Endothelial cell of umbilical vein (primary cell): ENCODE data around the gene TNPO2. TPM values are rescaled to one million over a fixed set of nuclear protein-coding genes. Genes with fewer than 3 reads are reported as not detected.

Source experiments
- BruUV-seq: library from RNA; stranded (reverse); fragments of 400-500 nt; replicated peaks from 2 replicates; lab custom pipeline; 2021; lab: Mats Ljungman, UMichigan
- CTCF ChIA-PET: fragments of 300-600, 350-600 bp; sonication (Branson Sonifier 250); formaldehyde crosslinking; loops from one replicate; lab custom pipeline; 2021; ENCODE audit warnings: antibody characterized with exemption, inconsistent platforms; lab: Charles Lee
- POLR2A ChIA-PET: fragments of 300-600, 350-600 bp; sonication (Branson Sonifier 250); formaldehyde crosslinking; loops from one replicate; lab custom pipeline; 2021; ENCODE audit warnings: antibody characterized with exemption, inconsistent platforms; lab: Charles Lee
- DNase-seq: peaks from one replicate; pipeline ENCODE4 v3.0.0-alpha.2; 2011; ENCODE audit warnings: low read depth, low spot score
- FAIRE-seq: peaks from 2 replicates; lab custom pipeline; 2011; peaks lifted over from hg19 to GRCh38; lab: Jason Lieb, UNC
- H2AFZ ChIP-seq: 2 replicates; pipeline ENCODE4 v1.6.0; 2012; ENCODE audit warnings: low read depth, low read length, control low read depth, inconsistent platforms
- H3K27ac ChIP-seq: 2 replicates; pipeline ENCODE4 v1.5.1; 2011; ENCODE audit warnings: low read depth, mild to moderate bottlenecking, control low read depth, low read length, moderate library complexity; ENCODE audit not compliant: insufficient read depth
- H3K27me3 ChIP-seq, 2 experiments: 2 replicates each; pipeline versions ENCODE4 v1.6.0 to v1.6.1; 2011; ENCODE audit warnings: low read length in 2 of 2, mixed read lengths in 1 of 2; ENCODE audit not compliant: control insufficient read depth in 2 of 2, insufficient read depth in 2 of 2
- H3K36me3 ChIP-seq, 2 experiments: 2 replicates in 1 of 2; 3 replicates in 1 of 2; pipeline ENCODE4 v1.5.1; 2011; ENCODE audit warnings: low read length in 2 of 2, mild to moderate bottlenecking in 1 of 2, moderate library complexity in 1 of 2; ENCODE audit not compliant: control insufficient read depth in 2 of 2, insufficient read depth in 2 of 2; ENCODE audit errors: extremely low read depth in 1 of 2
- H3K4me1 ChIP-seq: 3 replicates; pipeline ENCODE4 v1.5.1; 2011; ENCODE audit warnings: mild to moderate bottlenecking, low read length; ENCODE audit not compliant: control insufficient read depth, insufficient read depth; ENCODE audit errors: extremely low read depth
- H3K4me2 ChIP-seq: 2 replicates; pipeline ENCODE4 v1.6.1; 2011; ENCODE audit warnings: low read length, control low read depth, mixed read lengths; ENCODE audit not compliant: insufficient read depth
- H3K4me3 ChIP-seq, 3 experiments: fragments of 200-600 bp in 1 of 3; sonication (generic), shearing (Covaris generic) in 1 of 3; replicated peaks in 1 of 3; 2 replicates each; pipeline ENCODE4 v1.5.1; 2011 to 2016; ENCODE audit warnings: control low read depth in 3 of 3, low read length in 3 of 3, mild to moderate bottlenecking in 2 of 3, inconsistent platforms in 1 of 3, low read depth in 1 of 3, moderate library complexity in 1 of 3; ENCODE audit not compliant: insufficient read depth in 1 of 3
- H3K79me2 ChIP-seq: 2 replicates; pipeline ENCODE4 v1.6.0; 2012; ENCODE audit warnings: low read length, inconsistent platforms; ENCODE audit not compliant: control insufficient read depth, insufficient read depth
- H3K9ac ChIP-seq: replicated peaks from 2 replicates; pipeline ENCODE3; 2011; ENCODE audit warnings: low read length, control low read depth; ENCODE audit not compliant: insufficient read depth; ENCODE audit errors: extremely low read depth
- H3K9me1 ChIP-seq: replicated peaks from 3 replicates; pipeline ENCODE4 v1.6.0; 2011; ENCODE audit warnings: mild to moderate bottlenecking, low read length; ENCODE audit not compliant: control insufficient read depth, insufficient read depth; ENCODE audit errors: extremely low read depth
- H3K9me3 ChIP-seq: replicated peaks from 2 replicates; pipeline ENCODE4 v1.5.1; 2012; ENCODE audit warnings: low read length, inconsistent platforms; ENCODE audit not compliant: control insufficient read depth, insufficient read depth
- H4K20me1 ChIP-seq: replicated peaks from 2 replicates; pipeline ENCODE3; 2011; ENCODE audit warnings: mild to moderate bottlenecking, low read length; ENCODE audit not compliant: control insufficient read depth, insufficient read depth; ENCODE audit errors: extremely low read depth
- CTCF ChIP-seq, 2 donors: IDR thresholded peaks; 1 replicate in 1 of 2; 2 replicates in 1 of 2; pipeline ENCODE4 v1.5.1; 2011; ENCODE audit warnings: low read length in 2 of 2, mild to moderate bottlenecking in 2 of 2, moderate library complexity in 2 of 2, control low read depth in 1 of 2, inconsistent platforms in 1 of 2, low read depth in 1 of 2; ENCODE audit not compliant: insufficient read depth in 1 of 2; ENCODE audit errors: extremely low read depth in 1 of 2
- EZH2 ChIP-seq: IDR thresholded peaks from 2 replicates; pipeline ENCODE4 v1.6.1; 2012; ENCODE audit warnings: borderline replicate concordance, low read depth, mild to moderate bottlenecking, moderate library complexity, low read length, inconsistent platforms; ENCODE audit not compliant: severe bottlenecking
- FOS ChIP-seq: IDR thresholded peaks from 2 replicates; pipeline ENCODE4 v1.6.1; 2011; ENCODE audit warnings: mild to moderate bottlenecking, low read length, moderate library complexity, borderline replicate concordance; ENCODE audit not compliant: insufficient read depth
- GATA2 ChIP-seq: IDR thresholded peaks from 2 replicates; pipeline ENCODE4 v1.7.0; 2011; ENCODE audit warnings: low read depth, mild to moderate bottlenecking, moderate library complexity, mixed read lengths, low read length; ENCODE audit not compliant: insufficient read length, insufficient read depth
- JUN ChIP-seq: IDR thresholded peaks from 2 replicates; pipeline ENCODE4 v1.6.1; 2011; ENCODE audit warnings: borderline replicate concordance, low read depth; ENCODE audit not compliant: insufficient read length, insufficient read depth
- MAX ChIP-seq: IDR thresholded peaks from 2 replicates; pipeline ENCODE4 v1.6.1; 2011; ENCODE audit not compliant: insufficient read depth, insufficient read length
- MYC ChIP-seq: IDR thresholded peaks from one replicate; pipeline ENCODE4 v1.6.1; 2011; ENCODE audit warnings: mild to moderate bottlenecking, low read depth, low read length
- POLR2A ChIP-seq: IDR thresholded peaks from 2 replicates; pipeline ENCODE4 v1.6.1; 2012; ENCODE audit warnings: low read depth, mild to moderate bottlenecking, control low read depth, low read length
- POLR2AphosphoS5 ChIP-seq: IDR thresholded peaks from 2 replicates; pipeline ENCODE4 v1.6.1; 2012; ENCODE audit warnings: low read depth, mild to moderate bottlenecking, control low read depth, low read length, moderate library complexity; ENCODE audit not compliant: insufficient read depth
- dilution Hi-C: fragments of 300-500 bp; cut with MboI; formaldehyde crosslinking; loops from one replicate; pipeline ENCODE4 v1.15.0; 2019; ENCODE audit warnings: low sequenced_read_pairs; ENCODE audit not compliant: extremely low pct_ligation_motif_present
- intact Hi-C: fragments of 100-400 bp; cut with micrococcal nuclease; formaldehyde crosslinking; loops from one replicate; pipeline ENCODE4 v1.10.0; 2022
- polyA plus RNA-seq, 4 experiments: library from polyadenylated mRNA; depleted of rRNA in 3 of 4; stranded (reverse) in 3 of 4; unstranded in 1 of 4; fragments of >200 nt; gene quantifications; 2 replicates each; pipeline versions ENCODE4 v1.2.1 to v1.2.3, GENCODE V29; 2011 to 2012; ENCODE audit warnings: missing spikeins in 1 of 4
- total RNA-seq: library from RNA; stranded (reverse); gene quantifications from 2 replicates; pipeline ENCODE4 v1.2.3, GENCODE V29; 2021

TNPO2 gene
- total and polyA plus RNA-seq, 2 donors (not counting 3 experiments of a cell fraction or from before 2014, with no cell fraction given) = 94.5 to 98.8 TPM

- peak overlapping the region; percentile 71 for H2AFZ ChIP-seq
- H3K79me2 ChIP-seq = peaks cover 16% of the 10 kb centered on the region
- peak overlapping the region; percentile 90 for H3K9ac ChIP-seq
- intact Hi-C loops = loop anchor here (1.0 to 5.0 kb wide), 4 partner anchors 59 to 747 kb away; partner anchors contain the start of genes ZNF136, ZNF490 and ZNF791
- H3K9me1 ChIP-seq = no peaks in the 10 kb centered on the region
- DNase-seq (peak; percentile 86), FAIRE-seq (peak; percentile 98)
- dilution Hi-C loops = no loop called here
- POLR2A ChIA-PET = no interaction called here
- BruUV-seq = TSS peak; percentile 51
- CTCF ChIA-PET = interaction anchor here (1.0 to 1.6 kb wide), 3 partner anchors 16 to 579 kb away, joined by 3 to 5 read pairs (median 3); no protein-coding TSS in a partner anchor
- H3K27me3 ChIP-seq = no peaks in the 10 kb centered on the region
- TF ChIP-seq POLR2A (peak; percentile 42), MAX (no peak)
- H4K20me1 ChIP-seq = no peaks in the 10 kb centered on the region
- no peaks in the 10 kb centered on the region for H3K9me3 ChIP-seq
- H3K27ac ChIP-seq = peak overlapping the region; percentile 90
- H3K4me1 ChIP-seq = peaks cover 20% of the 10 kb centered on the region
- peak overlapping the region; percentile 52 to 87 (median 83) for H3K4me3 ChIP-seq
- H3K4me2 ChIP-seq = peak overlapping the region; percentile 78
- H3K36me3 ChIP-seq = peaks cover 2 to 14% of the 10 kb centered on the region in 2 experiments
These were observed 54.2 kb downstream of the TNPO2 start for GRCh38 chr19:12669270-12670158.

GRCh38 chr19:12668932-12669269, 54.8 kb downstream of the TNPO2 start:
- Histone ChIP-seq H3K9me1 (no peaks in the 10 kb centered on the region), H3K27me3 (no peaks in the 10 kb centered on the region), H3K4me2 (peak overlapping the region; percentile 78), H3K27ac (peak overlapping the region; percentile 90), H4K20me1 (no peaks in the 10 kb centered on the region), H3K4me3 (peak overlapping the region; percentile 52 to 87 (median 83)), H3K9me3 (no peaks in the 10 kb centered on the region), H3K36me3 (peaks cover 0 to 9% of the 10 kb centered on the region in 2 experiments), H3K79me2 (peaks cover 16% of the 10 kb centered on the region), H3K4me1 (peaks cover 20% of the 10 kb centered on the region), H2AFZ (peak overlapping the region; percentile 71), H3K9ac (peak overlapping the region; percentile 90)
- dilution Hi-C loops (no loop called here), intact Hi-C loops (loop anchor here (1.0 to 5.0 kb wide), 3 partner anchors 59 to 747 kb away; partner anchors contain the start of genes ZNF136, ZNF490 and ZNF791)
- DNase-seq = no peak
- ChIA-PET CTCF (interaction anchor here (1.0 to 1.6 kb wide), 2 partner anchors 17 to 578 kb away, joined by 3 to 5 read pairs; no protein-coding TSS in a partner anchor), POLR2A (no interaction called here)
- FAIRE-seq = no peak
- no peak for TF ChIP-seq GATA2
- no peak for TF ChIP-seq POLR2A
- TF ChIP-seq POLR2AphosphoS5 = no peak
- no peak for TF ChIP-seq EZH2
- TF ChIP-seq JUN = no peak
- no peak for TF ChIP-seq FOS
- TF ChIP-seq MYC = no peak
- TF ChIP-seq CTCF (IDR thresholded peaks at IDR 0.05; ENCODE audit: extremely low read depth in 1 of 2, insufficient read depth in 1 of 2, low read depth in 1 of 2, low read length in 2 of 2) = no peak
- TF ChIP-seq MAX = no peak
- TSS peak; percentile 44 for BruUV-seq
